AG20443 (cell line): ENCODE results near the gene BRSK2.
"Not testable (repeated sequence)": the region's sequence is repeated elsewhere in the genome, so short reads cannot be mapped to it uniquely, and the experiment has no call there.

Source experiments
- DNase-seq: peaks from one replicate; pipeline ENCODE4 v3.0.0; 2012; ENCODE audit warnings: low spot score, mixed read lengths

The BRSK2 gene

DNA sequence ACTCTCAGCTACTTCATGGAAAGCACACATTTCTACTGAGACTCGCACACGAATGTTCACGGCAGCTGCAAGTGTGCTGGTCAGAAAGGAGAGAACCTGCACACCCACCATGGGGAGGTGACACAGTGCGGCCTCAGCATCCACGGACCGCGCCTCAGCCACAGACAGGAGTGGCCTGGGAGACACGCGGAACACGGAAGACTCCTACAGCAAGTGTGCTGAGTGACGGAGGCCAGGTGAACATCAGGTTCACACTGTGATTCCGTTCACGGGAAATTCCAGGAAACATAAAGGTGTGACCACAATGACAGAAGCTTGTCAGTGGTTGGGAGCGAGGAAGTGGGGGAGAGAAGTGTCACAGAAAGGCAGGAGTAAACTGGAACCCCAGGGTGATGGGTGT, 110.2 kb downstream of the BRSK2 start:
- no peak for DNase-seq

DNA sequence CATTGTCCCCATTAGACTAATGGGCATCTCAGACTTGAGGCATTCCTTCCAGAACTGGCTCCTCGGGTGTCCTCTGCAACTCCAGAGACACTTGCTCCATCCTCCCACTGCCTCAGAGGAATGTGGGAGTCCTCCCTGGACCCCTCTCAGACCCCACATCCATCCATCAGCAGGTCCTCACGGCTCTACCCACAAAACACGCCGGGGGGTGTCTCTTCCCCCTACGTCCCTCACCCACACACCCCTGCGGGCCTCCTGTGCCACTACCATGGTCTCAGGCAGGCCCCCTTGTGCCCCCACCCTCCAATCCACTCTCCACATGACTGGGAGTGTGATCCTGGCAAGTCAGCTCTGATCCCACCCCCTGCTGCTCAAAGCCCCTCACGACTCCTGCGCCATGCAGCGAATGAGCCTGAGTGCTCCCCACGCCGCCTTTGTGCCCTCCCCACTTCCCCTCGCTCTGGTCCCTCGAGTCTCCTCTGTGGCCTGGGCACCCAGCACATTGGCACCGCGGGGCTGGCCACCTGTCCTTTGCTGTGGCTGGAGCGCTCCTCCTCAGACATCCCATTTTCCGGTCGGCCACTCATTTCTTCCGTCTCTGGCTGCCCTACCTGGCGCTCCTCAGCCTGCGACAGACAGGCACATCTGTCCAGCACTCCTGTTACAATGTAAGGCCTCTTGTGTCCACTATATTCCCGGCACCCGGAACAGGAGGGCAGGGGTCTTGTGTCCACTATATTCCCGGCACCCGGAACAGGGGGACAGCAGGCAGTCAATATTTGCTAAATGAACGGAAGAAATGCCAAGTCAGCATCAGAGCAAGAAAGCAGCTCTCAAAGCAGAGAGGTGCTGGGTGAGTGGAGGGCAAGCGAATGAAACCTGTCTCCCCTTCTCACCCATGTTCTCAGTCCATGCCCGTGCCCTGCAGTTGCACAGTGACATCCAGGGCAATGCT, 111.0 kb downstream of the BRSK2 start:
- no peak for DNase-seq

DNA sequence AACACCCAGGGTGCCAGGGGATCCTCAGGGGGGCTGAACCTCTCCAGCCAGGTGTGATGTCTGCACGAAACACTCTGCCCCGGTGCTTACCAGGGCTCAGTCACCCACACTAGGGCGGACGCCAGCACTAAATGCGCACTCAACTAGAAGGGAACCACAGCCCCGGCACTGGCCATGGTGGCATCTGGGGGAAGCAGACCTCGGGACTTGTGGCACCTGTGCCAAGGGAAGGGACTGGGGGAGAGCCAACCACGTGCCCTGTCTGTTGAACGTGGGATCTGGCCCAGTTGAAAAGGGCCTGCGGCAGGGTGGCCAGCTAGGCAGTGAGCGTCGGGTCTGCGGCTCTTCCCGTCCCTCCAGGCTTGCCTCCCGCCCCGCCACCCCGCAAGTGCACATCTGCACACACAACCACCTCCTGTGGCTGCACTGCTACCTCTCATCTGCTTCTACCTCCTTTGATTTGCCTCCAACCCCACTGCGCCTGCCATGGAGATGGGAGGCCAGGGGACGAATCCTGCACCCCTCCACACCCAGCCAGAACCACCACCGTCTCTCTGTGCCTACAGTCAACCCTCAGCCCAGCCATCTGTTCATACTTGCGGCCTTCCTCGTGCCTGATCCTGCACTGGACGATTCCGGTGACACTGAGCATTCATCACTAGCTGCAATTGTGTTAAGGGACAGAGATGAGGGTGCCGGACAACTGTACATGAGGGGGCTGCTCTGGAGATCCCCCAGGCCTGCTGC, 111.9 kb downstream of the BRSK2 start:
- DNase-seq: no peak

DNA sequence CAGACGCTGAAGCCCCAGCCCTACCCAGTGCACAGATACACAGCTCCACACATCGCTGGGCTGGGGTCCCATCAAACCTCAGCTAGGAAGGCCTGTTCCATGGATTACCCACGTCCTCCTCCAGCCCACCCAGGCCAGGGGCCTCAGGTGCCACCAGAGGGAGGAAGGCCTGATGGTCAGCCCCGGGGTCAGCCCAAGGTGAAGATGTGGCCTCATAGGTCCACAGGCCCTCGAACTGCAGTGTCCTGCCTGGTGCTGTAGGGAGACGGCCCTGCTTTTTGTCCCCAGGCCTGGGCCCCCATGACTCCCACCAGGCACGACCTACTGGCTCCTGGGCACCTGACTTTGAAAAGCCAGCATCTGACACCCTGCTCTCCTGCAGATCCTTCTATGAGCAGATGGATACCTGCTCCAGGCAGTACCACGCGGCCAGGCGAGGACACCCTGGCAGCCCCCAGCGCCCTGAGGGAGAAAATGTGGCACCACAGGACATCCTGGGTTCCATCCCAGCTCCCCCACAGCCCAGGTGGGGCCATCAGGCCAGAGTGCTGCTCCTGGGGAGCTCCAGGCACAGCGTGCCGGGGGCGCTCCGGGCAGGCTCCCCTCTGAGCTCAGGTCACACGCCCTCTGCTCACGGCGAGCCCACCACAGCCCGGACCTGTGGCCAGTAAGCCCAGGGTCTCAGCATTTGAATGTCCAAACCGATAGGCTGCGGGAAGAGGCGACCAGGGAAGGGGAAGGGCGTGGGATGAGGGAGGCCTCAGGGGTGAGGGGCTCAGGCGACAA, 112.6 kb downstream of the BRSK2 start:
- no peak for DNase-seq

DNA sequence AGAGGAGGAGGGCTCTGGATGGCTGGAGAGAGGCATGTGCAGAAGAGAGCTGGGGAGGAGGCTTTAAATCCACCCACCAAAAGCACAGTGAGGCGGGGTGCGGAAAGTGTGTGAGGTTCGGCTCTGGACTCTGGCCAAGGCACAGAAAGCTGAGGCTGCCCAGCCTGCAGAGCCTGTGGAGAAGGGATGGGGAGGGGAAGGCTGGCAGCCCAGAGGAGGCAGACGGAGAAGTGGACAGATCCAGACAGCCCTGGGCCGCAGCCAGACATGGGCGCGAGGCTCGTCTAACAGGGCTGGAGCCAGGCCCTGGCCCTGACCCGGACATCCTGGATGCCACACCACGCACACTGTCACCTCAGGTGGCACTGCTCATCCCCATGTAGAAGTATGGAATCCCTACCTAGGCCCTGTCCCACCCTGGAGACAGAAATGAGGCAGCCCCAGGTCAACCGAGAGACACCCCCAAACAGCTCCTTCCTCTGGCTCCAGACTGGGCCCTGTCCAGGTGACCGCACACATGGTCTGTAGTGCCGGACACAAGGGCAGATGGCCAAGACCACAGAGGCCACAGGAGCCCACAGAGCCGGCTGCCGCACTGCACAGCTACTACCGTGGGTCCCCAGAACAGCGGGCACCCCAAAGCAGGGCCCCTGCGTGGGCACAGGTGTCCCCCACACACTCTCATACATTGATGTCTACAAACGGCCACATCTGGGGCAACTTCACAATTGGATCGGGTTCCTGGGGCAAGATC, 113.4 kb downstream of the BRSK2 start:
- DNase-seq: no peak

DNA sequence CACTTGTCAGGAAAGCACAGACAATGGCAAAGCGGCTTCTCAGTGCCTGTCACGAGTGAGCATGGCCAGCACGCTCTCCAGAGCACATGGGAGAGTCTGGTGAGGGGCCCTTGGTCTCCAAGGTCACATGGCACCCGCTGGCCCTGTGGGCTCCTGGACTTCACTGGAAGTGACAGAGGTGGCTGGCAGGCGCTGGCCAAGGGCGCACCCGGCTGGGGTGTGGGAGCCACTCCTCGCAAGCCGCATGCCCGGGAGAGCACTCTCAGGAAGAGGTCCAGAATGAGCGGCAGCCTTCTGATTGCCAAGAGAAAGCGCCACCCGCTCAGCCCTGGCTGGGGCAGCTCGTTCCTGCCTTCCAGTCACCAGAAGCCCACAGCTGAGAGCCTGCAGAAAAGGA, 114.0 kb downstream of the BRSK2 start:
- no peak for DNase-seq

DNA sequence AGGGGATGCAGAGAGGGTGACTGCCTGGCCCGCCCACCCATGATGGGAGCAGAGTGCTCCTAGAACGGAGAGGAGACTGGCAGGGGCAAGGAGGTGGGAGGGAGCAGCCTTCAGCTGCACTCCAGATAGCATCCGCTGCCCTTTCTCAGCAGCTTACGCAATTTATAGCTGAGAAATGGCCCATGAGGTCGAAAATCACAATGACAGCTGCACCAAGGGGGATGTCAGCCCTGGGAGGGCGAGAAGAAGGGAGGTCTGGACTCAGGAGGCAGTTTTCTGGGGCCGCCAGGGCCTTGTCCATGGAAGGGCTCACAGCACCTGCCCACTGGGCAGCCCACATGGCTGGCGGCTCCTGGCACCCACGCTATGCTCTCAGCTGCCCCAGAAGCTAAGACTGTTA, 114.4 kb downstream of the BRSK2 start:
- DNase-seq: no peak

DNA sequence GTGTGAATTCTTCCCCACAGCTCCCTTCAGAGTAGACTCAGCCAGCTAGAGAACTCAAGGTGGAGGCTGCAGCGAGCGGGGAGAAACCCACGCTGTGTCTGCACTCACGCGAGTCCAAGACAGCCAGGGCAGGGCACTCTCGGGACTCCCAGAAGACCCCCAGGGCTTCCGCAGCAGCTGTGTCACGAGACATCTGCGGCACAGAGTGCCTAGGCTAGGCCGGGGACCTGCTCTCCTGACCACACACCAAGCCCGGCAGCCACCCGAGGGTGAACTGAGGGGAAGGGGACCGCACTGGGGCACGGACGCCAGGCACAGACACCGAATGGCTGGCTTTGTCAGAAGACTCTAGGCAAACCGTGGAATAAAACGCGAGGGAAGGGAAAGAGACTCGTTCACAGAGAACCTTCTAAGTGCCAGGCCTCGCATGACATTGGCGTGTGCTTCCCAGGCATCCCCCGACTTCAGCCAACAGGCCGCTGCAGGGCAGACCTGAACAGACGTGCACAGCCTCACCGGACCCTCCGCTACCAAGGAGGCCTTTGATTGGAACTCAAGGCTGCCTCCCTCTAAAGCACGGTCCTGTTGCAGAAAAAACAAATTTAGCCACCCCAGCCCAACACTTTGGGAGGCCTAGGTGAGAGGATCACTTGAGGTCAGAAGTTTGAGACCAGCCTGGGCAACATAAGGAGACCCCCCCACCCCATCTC, 115.0 kb downstream of the BRSK2 start:
- DNase-seq: no peak

DNA sequence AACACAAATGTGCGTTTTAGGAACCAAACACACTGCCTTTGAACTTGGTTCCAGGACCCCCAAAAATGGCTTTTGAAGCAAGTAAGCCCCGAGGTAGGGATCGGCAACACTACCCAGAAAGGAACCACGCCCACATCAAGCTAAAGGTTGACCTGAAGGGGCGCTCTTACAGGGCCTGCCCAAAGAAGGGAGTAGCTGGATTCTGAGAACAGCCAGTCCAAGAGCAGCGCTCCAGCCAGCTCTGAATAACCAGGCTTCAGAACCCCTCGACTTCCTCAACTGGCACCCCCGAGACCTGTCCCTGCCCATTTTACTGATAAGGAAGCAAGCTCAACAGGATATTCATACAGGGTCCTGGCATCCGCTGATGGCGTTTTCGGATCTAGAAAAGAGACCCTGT, 115.7 kb downstream of the BRSK2 start:
- DNase-seq: no peak

DNA sequence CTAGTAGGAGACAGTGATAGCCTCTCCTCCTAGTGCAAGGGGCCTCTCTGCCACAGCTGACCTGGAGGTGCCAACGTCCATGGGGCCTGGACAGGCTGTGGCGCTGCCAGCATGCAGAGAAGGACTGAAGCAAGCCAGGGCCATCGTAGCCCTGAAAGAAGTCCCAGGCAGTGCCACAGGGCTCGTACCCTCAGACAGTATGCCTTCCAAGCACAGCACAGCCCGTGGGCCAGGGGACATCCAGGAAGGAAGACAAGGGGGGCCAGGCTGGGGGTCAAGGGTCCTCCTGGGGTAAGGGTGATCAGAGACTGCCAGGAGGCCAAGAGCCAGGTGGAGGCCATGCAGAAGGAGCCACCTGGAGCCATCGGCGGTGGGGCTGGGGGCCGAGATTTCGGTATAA, 117.2 kb downstream of the BRSK2 start:
- no peak for DNase-seq

DNA sequence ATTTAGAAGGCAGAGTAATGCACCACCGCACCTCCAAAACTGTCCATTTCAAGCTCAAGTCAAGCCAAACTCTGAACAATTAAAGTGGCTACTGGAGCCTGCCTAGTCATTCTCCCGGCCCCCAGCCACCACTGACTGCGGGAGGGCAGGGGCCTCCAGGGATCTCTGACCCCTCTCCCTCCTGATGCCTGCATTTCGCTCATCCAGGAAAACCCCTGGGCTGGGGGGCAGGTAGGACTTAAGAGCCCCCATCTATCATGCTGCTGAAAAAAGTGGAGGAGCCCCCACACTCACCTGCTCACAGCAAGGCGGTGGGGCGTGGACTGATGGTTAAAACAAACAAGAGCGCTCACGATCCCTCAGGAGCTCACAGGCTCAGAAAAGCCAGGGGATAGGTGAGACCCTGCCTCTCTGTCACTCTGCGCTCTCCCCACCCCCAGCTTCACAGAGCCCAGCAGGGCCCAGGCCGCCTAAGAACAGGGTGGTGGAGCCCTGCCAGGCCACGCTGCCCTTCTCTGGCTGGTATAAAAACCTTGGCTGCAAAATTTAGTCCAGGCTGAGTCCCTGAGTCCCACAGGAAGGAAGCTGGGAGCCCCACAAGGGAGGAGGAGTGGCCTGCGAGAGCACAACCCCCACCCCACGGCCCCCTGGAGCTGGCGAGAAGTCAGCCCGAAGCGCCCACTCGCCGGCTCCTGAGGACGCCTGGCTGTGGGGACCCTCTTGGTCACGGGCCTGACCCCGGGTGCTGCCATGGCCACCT, 117.8 kb downstream of the BRSK2 start:
- DNase-seq: no peak

DNA sequence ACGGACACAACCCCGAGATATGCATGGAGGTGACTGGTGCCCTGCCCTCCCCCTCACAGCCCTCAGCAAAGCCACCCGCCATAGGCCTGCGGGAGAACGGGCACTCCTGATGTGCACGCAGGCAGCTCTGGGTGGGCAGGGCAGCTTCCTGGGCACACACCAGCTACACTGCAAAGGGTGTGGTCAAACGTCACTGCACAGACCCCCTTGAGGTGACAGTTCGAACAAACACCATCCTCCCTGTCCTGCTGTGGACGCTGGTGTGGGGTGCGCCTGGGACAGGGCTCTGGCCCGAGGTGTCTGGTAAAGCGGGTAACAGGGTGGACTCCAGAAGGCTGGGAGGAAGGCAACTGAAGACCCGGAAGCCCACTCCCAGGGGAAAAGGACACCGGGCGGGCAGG, 118.8 kb downstream of the BRSK2 start:
- no peak for DNase-seq

DNA sequence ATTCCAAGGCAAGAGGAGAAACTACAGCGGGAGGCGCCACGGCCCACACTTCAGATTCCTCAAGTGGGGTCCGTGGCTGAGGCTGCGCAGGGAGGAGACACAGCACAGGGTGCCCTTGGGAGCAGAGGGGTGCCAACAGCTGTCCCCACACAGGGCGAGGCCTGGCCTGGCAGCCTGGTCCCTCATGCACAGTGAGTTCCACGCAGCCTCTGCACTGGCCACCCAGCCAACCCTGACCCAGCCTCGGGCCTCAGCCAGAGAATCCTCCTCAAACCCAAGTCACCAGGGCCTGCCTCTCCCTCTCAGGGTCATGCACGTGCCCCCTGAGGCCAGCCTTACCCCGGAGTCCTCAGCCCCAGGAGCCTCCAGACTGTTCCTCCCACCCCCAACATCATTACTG, 119.3 kb downstream of the BRSK2 start:
- DNase-seq: no peak

DNA sequence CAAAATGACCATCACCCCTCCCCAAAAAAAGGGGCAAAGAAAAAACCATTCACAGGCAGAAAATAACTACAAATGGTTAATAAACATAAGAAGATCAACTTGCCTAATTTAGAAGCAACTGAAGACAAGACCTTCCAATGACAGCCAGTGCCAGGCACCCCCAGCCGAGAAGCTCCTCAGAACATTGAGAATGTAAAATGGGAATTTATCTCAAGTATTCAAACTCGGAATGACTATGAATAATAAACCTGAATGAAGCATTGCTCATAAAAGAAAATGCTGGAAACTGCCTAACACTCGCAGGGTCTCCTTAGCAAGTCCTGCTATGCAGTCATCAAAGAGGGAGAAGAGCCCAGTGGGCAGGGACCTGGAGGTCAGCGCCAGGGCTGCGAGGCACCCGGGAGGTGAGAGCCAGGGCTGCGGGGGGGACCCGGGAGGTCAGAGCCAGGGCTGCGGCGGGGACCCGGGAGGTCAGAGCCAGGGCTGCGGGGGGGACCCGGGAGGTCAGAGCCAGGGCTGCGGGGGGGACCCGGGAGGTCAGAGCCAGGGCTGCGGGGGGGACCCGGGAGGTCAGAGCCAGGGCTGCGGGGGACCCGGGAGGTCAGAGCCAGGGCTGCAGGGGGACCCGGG, 120.0 kb downstream of the BRSK2 start:
- DNase-seq: no peak

DNA sequence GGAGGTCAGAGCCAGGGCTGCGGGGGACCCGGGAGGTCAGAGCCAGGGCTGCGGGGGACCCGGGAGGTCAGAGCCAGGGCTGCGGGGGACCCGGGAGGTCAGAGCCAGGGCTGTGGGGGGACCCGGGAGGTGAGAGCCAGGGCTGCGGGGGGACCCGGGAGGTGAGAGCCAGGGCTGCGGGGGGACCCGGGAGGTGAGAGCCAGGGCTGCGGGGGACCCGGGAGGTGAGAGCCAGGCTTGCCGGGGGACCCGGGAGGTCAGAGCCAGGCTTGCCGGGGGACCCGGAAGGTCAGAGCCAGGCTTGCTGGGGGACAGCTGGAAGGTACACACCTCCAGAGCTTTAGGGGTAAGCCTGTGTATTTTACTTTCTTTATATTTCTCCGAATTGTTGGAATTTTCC, 120.6 kb downstream of the BRSK2 start:
- DNase-seq: not testable (repeated sequence)

DNA sequence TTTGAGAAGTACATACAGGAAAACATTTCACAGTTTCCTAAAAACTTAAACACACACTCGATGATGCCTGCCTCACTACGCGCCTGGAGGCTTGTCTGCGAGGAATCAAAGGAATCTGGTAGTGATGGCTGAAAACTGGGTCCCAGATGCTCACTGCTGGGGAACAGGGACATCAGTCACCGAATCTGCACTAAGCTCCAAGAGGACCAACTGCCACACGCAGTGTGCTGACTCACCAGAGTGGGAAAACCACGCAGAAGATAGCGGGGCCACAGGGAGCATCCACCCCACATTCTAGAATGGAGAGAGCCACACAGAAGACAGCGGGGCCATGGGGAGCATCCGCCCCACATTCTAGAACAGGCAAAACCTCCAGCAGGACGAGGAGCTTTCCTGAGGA, 121.2 kb downstream of the BRSK2 start:
- no peak for DNase-seq

DNA sequence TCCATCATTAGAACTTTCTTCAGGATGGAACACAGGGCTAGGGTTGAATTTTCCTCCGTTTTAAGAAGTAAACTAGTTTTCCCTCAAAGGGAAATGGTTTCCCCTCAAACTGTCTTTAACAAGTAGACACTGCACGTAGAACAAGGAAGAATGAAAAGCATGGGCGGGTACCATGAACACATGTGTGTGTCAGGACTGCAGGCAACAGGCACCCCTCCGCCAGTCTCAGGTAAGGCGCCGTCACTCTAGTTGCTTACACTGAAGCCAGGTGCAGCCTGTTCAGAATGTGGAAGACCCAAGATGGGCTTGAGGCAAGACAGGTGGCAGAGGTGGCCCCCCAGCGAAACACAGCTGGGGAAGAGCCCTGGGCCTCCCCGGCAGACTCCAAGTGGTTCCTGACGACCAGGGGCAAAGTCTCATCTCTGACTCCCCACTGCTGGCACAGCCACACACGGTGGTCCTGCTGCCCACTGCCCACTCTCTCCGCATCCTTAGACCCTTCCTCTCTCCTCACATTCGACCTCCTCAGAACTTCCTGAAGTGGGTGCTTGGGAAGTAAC, 122.3 kb downstream of the BRSK2 start:
- no peak for DNase-seq
